OCI-LY7 (cell line): ENCODE results near the gene COL4A2.

Experiments
- CTCF ChIP-seq: fragments of 200-600 bp; sonication (generic); conservative IDR thresholded peaks from 2 replicates; pipeline ENCODE4 v1.5.1; 2014; ENCODE audit warnings: mild to moderate bottlenecking, antibody characterized with exemption, low read length, moderate library complexity, mixed read lengths
- EZH2phosphoT487 ChIP-seq: fragments of 200-600 bp; sonication (generic); IDR thresholded peaks from 2 replicates; pipeline ENCODE4 v1.6.1; 2018; ENCODE audit warnings: low read depth, borderline replicate concordance, mild to moderate bottlenecking, mixed run types, antibody characterized with exemption, low read length, moderate library complexity, mixed read lengths

DNA sequence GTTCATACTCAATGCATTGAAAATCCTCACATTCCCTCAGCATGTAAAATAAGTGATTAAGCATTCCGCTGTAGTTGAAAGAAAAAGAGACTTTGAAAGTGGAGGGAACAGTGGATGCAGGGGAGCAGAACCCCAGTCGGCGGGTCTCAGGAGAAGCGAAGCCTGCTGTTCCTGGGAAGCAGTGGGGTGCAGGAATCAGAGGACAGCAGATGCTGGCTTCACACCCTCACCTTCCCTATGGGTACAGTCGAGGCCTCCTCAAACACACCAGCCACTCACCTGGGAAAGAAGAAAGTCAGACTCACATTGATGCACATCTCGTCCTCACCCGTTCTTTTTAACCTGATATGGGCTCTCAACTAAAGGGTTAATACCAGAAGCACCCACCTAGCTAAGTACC, 38.2 kb downstream of the COL4A2 start:
- TF ChIP-seq CTCF (no peak), EZH2phosphoT487 (no peak)
